GM23338 (cell line): ENCODE measurements around the gene PELO. TPM values are rescaled to one million over a fixed set of nuclear protein-coding genes. Genes with fewer than 3 reads are reported as not detected.
A peak's percentile ranks its signal among the peaks of the same experiment; 100 is the strongest.

Experiments
- ATAC-seq: fragments of 200-7000 bp; cut with Tn5 transposase; 3 replicates; pipeline ENCODE4 v1.9.1; 2020
- DNase-seq: peaks from one replicate; pipeline ENCODE4 v3.0.0-alpha.2; 2015; ENCODE audit warnings: low spot score
- H2AFZ ChIP-seq: fragments of 200-600 bp; sonication (generic); 2 replicates; pipeline ENCODE4 v1.8.0; 2016; ENCODE audit warnings: antibody characterized with exemption, mild to moderate bottlenecking, moderate library complexity
- H3F3A ChIP-seq: fragments of 200-600 bp; sonication (generic); replicated peaks from 2 replicates; pipeline ENCODE4 v1.8.0; 2017; ENCODE audit warnings: antibody characterized with exemption, mixed run types, low read depth
- H3K27ac ChIP-seq: fragments of 200-600 bp; sonication (generic); 2 replicates; pipeline ENCODE4 v1.6.1; 2016; ENCODE audit warnings: low read depth
- H3K27me3 ChIP-seq: fragments of 200-600 bp; sonication (generic); 2 replicates; pipeline ENCODE4 v1.8.0; 2016; ENCODE audit warnings: mild to moderate bottlenecking, mixed run types, moderate library complexity; ENCODE audit not compliant: insufficient read depth
- H3K36me3 ChIP-seq: fragments of 200-600 bp; sonication (generic); 2 replicates; pipeline ENCODE4 v1.8.0; 2016; ENCODE audit warnings: mild to moderate bottlenecking; ENCODE audit not compliant: insufficient read depth
- H3K4me1 ChIP-seq: fragments of 200-600 bp; sonication (generic); 2 replicates; pipeline ENCODE4 v1.8.0; 2016; ENCODE audit warnings: mild to moderate bottlenecking, moderate library complexity; ENCODE audit not compliant: insufficient read depth
- H3K4me2 ChIP-seq: fragments of 200-600 bp; sonication (generic); 2 replicates; pipeline ENCODE4 v1.7.1; 2017; ENCODE audit warnings: mixed run types
- H3K4me3 ChIP-seq: fragments of 200-600 bp; sonication (generic); 2 replicates; pipeline ENCODE4 v1.6.1; 2016; ENCODE audit warnings: mixed run types
- H3K79me2 ChIP-seq: fragments of 200-600 bp; sonication (generic); replicated peaks from 2 replicates; pipeline ENCODE4 v1.8.0; 2017; ENCODE audit warnings: mild to moderate bottlenecking; ENCODE audit not compliant: insufficient read depth
- H3K9me2 ChIP-seq: fragments of 200-600 bp; sonication (generic); 2 replicates; pipeline ENCODE4 v1.8.0; 2017; ENCODE audit not compliant: insufficient read depth
- H4K20me1 ChIP-seq: fragments of 200-600 bp; sonication (generic); replicated peaks from 2 replicates; pipeline ENCODE4 v1.8.0; 2017; ENCODE audit warnings: mild to moderate bottlenecking; ENCODE audit not compliant: insufficient read depth
- H3K27ac Mint-ChIP-seq: 2 replicates; pipeline ENCODE4 v1.8.0; 2020; ENCODE audit warnings: inconsistent platforms, mild to moderate bottlenecking, moderate library complexity, mixed read lengths
- H3K27me3 Mint-ChIP-seq: 3 replicates; pipeline ENCODE4 v1.8.0; 2022; ENCODE audit warnings: low read depth, mild to moderate bottlenecking, moderate library complexity, mixed read lengths, inconsistent platforms; ENCODE audit not compliant: insufficient read depth, poor library complexity
- H3K36me3 Mint-ChIP-seq: 3 replicates; pipeline ENCODE4 v1.8.0; 2021; ENCODE audit warnings: low read depth, mild to moderate bottlenecking, inconsistent platforms, moderate library complexity, mixed read lengths
- H3K4me1 Mint-ChIP-seq: 3 replicates; pipeline ENCODE4 v1.8.0; 2020; ENCODE audit warnings: mild to moderate bottlenecking, inconsistent platforms, mixed read lengths
- H3K4me3 Mint-ChIP-seq: 3 replicates; pipeline ENCODE4 v1.8.0; 2021; ENCODE audit warnings: moderate library complexity, mild to moderate bottlenecking, inconsistent platforms, mixed read lengths
- H3K9me3 Mint-ChIP-seq: 3 replicates; pipeline ENCODE4 v1.8.0; 2020; ENCODE audit warnings: moderate library complexity, mild to moderate bottlenecking, inconsistent platforms, mixed read lengths
- CREB1 ChIP-seq: fragments of 250-450 bp; sonication (Bioruptor Pico); IDR thresholded peaks from 2 replicates; pipeline ENCODE4 v1.5.0; 2020; ENCODE audit warnings: low read depth, mild to moderate bottlenecking, moderate library complexity
- CTCF ChIP-seq, 2 experiments: fragments of 200-600 bp in 1 of 2; sonication (generic) in 1 of 2; conservative IDR thresholded peaks; 2 replicates each; pipeline versions ENCODE4 v1.5.1 to v1.6.1; 2016 to 2017; ENCODE audit warnings: antibody characterized with exemption in 2 of 2, low read depth in 2 of 2, mild to moderate bottlenecking in 2 of 2, moderate library complexity in 1 of 2
- ETS1 ChIP-seq: IDR thresholded peaks from 2 replicates; pipeline ENCODE4 v1.6.1; 2016; ENCODE audit warnings: antibody characterized with exemption
- EZH2 ChIP-seq: fragments of 200-600 bp; sonication (generic); IDR thresholded peaks from one replicate; pipeline ENCODE4 v1.8.0; 2017; ENCODE audit warnings: antibody characterized with exemption, mild to moderate bottlenecking, low read depth; ENCODE audit not compliant: unreplicated experiment
- EZH2phosphoT487 ChIP-seq: fragments of 200-600 bp; sonication (generic); IDR thresholded peaks from one replicate; pipeline ENCODE4 v1.8.1; 2018; ENCODE audit warnings: antibody characterized with exemption; ENCODE audit not compliant: unreplicated experiment
- JUNB ChIP-seq: IDR thresholded peaks from one replicate; pipeline ENCODE4 v1.6.1; 2016; ENCODE audit warnings: antibody characterized with exemption; ENCODE audit not compliant: unreplicated experiment
- NANOG ChIP-seq: IDR thresholded peaks from 2 replicates; pipeline ENCODE4 v1.6.1; 2016; ENCODE audit warnings: antibody characterized with exemption, borderline replicate concordance
- POLR2AphosphoS5 ChIP-seq: IDR thresholded peaks from 2 replicates; pipeline ENCODE4 v1.6.1; 2016; ENCODE audit warnings: antibody characterized with exemption, low read depth
- REST ChIP-seq: IDR thresholded peaks from one replicate; pipeline ENCODE4 v1.6.1; 2018; ENCODE audit warnings: antibody characterized with exemption; ENCODE audit not compliant: unreplicated experiment
- STAT1 ChIP-seq: IDR thresholded peaks from one replicate; pipeline ENCODE4 v1.6.1; 2016; ENCODE audit warnings: antibody characterized with exemption; ENCODE audit not compliant: unreplicated experiment
- ZNF114 ChIP-seq: fragments of 250-450 bp; sonication (Bioruptor Pico); IDR thresholded peaks from 2 replicates; pipeline ENCODE4 v1.5.0; 2020; ENCODE audit warnings: mild to moderate bottlenecking, moderate library complexity
- ZNF331 ChIP-seq: fragments of 250-450 bp; sonication (Bioruptor Pico); IDR thresholded peaks from 2 replicates; pipeline ENCODE4 v1.5.0; 2020; ENCODE audit warnings: low read depth, mild to moderate bottlenecking, moderate library complexity
- ZNF462 ChIP-seq: fragments of 250-450 bp; sonication (Bioruptor Pico); IDR thresholded peaks from 2 replicates; pipeline ENCODE4 v1.5.0; 2020; ENCODE audit warnings: mild to moderate bottlenecking, moderate library complexity
- polyA plus RNA-seq: library from polyadenylated mRNA; unstranded; fragments of >200 nt; fragmentation: Nextera tagmentation; extraction: Ambion mirVana; gene quantifications from 2 replicates; pipeline ENCODE4 v1.2.1, GENCODE V29; 2016
- total RNA-seq: library from RNA; depleted of rRNA; stranded (reverse); fragments of >200 nt; shearing (Covaris generic); gene quantifications from 2 replicates; pipeline ENCODE4 v1.2.3, GENCODE V29; 2014

Gene PELO
- total and polyA plus RNA-seq, 2 experiments from 2014 or later, result 13.6 to 15.6 TPM

- no peak overlapping the region for H3K4me3 ChIP-seq
- TF ChIP-seq CTCF (conservative IDR thresholded peaks at IDR 0.05; ENCODE audit: low read depth in 2 of 2), result no peak
- TF ChIP-seq STAT1, result no peak
- no peak for TF ChIP-seq ZNF114 (CRISPR knock-in tag)
- TF ChIP-seq EZH2, result no peak
- TF ChIP-seq NANOG, result no peak
- TF ChIP-seq ZNF331 (CRISPR knock-in tag), result no peak
- no peak for TF ChIP-seq ZNF462
- TF ChIP-seq CREB1 (CRISPR knock-in tag), result no peak
- no peak for TF ChIP-seq EZH2phosphoT487
- TF ChIP-seq JUNB, result no peak
- no peak for TF ChIP-seq POLR2AphosphoS5
- TF ChIP-seq ETS1, result no peak
- no peak for TF ChIP-seq REST
- ATAC-seq (no peak), DNase-seq (no peak)
- H4K20me1 ChIP-seq, result no peaks in the 10 kb centered on the region
- H3K79me2 ChIP-seq, result no peaks in the 10 kb centered on the region
- H3K9me3 Mint-ChIP-seq, result peaks cover 11% of the 10 kb centered on the region; the same call in 2 of the 3 replicates
- 0 out of 2 replicates have a peak overlapping the region, but pooled peaks have one; percentile 30 for H3K27ac Mint-ChIP-seq
- no peaks in the 10 kb centered on the region for H3K36me3 ChIP-seq
- no peak overlapping the region for H3K4me3 Mint-ChIP-seq
- no peaks in the 10 kb centered on the region for H3K9me2 ChIP-seq
- no peak overlapping the region for H2AFZ ChIP-seq
- H3K36me3 Mint-ChIP-seq, result no peaks in the 10 kb centered on the region
- no peaks in the 10 kb centered on the region for H3K27me3 Mint-ChIP-seq
- no peak overlapping the region for H3K4me2 ChIP-seq
- no peaks in the 10 kb centered on the region for H3K27me3 ChIP-seq
- H3K4me1 ChIP-seq, result no peaks in the 10 kb centered on the region
- no peaks in the 10 kb centered on the region for H3K4me1 Mint-ChIP-seq
- no peak overlapping the region for H3K27ac ChIP-seq
- H3F3A ChIP-seq, result no peaks in the 10 kb centered on the region
These were observed 44.2 kb downstream of the PELO start for GRCh38 chr5:52831786-52832511.
